ENCODE measurements around the gene SPC25.

- TF ChIP-seq EZH2phosphoT487 (IDR thresholded peaks at IDR 0.05) = no peak
- TF ChIP-seq, protein P1, sequence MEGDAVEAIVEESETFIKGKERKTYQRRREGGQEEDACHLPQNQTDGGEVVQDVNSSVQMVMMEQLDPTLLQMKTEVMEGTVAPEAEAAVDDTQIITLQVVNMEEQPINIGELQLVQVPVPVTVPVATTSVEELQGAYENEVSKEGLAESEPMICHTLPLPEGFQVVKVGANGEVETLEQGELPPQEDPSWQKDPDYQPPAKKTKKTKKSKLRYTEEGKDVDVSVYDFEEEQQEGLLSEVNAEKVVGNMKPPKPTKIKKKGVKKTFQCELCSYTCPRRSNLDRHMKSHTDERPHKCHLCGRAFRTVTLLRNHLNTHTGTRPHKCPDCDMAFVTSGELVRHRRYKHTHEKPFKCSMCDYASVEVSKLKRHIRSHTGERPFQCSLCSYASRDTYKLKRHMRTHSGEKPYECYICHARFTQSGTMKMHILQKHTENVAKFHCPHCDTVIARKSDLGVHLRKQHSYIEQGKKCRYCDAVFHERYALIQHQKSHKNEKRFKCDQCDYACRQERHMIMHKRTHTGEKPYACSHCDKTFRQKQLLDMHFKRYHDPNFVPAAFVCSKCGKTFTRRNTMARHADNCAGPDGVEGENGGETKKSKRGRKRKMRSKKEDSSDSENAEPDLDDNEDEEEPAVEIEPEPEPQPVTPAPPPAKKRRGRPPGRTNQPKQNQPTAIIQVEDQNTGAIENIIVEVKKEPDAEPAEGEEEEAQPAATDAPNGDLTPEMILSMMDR (IDR thresholded peaks at IDR 0.05) = no peak
Observed at GRCh38 chr2:168850846-168851245, 39.4 kb downstream of the SPC25 start.
